Measurements from ENCODE around the gene MLLT6. TPM values are rescaled to one million over a fixed set of nuclear protein-coding genes. Genes with fewer than 3 reads are reported as not detected.

Gene MLLT6
- total RNA-seq, 6 experiments from 2014 or later = 26.5 to 31.5 (median 30.2) TPM

DNA sequence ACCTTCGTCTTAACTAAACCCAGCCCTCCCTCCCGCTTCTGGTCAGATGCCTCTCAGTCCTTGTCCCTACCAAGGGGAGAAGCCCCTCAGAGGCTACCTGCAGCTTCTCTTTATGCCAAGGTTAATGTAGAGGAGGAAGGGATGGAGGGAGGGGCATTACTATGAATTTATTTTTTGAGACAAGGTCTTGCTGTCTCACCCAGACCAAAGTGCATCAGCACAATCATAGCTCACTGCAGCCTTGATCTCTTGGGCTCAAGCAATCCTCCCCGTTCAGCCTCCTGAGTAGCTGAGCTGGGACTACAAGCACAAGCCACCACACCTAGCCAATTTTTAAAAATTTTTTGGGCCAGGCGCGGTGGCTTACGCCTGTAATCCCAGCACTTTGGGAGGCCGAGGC, 45.7 kb upstream of the MLLT6 start:
- no peak for DNase-seq
- H3K27me3 Mint-ChIP-seq (ENCODE audit: insufficient read depth) = peaks cover 36% of the 10 kb centered on the region
- H3K4me1 Mint-ChIP-seq (ENCODE audit: low read depth) = 0 out of 2 replicates have a peak, but pooled peaks cover 5% of the 10 kb centered on the region
- no peak overlapping the region for H3K4me3 Mint-ChIP-seq
- no peaks in the 10 kb centered on the region for H3K36me3 Mint-ChIP-seq (ENCODE audit: low read depth)
- TF ChIP-seq, protein P1, sequence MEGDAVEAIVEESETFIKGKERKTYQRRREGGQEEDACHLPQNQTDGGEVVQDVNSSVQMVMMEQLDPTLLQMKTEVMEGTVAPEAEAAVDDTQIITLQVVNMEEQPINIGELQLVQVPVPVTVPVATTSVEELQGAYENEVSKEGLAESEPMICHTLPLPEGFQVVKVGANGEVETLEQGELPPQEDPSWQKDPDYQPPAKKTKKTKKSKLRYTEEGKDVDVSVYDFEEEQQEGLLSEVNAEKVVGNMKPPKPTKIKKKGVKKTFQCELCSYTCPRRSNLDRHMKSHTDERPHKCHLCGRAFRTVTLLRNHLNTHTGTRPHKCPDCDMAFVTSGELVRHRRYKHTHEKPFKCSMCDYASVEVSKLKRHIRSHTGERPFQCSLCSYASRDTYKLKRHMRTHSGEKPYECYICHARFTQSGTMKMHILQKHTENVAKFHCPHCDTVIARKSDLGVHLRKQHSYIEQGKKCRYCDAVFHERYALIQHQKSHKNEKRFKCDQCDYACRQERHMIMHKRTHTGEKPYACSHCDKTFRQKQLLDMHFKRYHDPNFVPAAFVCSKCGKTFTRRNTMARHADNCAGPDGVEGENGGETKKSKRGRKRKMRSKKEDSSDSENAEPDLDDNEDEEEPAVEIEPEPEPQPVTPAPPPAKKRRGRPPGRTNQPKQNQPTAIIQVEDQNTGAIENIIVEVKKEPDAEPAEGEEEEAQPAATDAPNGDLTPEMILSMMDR (IDR thresholded peaks at IDR 0.05) = no peak
- no peaks in the 10 kb centered on the region for H3K9me3 Mint-ChIP-seq
- no peak overlapping the region for H3K27ac Mint-ChIP-seq

DNA sequence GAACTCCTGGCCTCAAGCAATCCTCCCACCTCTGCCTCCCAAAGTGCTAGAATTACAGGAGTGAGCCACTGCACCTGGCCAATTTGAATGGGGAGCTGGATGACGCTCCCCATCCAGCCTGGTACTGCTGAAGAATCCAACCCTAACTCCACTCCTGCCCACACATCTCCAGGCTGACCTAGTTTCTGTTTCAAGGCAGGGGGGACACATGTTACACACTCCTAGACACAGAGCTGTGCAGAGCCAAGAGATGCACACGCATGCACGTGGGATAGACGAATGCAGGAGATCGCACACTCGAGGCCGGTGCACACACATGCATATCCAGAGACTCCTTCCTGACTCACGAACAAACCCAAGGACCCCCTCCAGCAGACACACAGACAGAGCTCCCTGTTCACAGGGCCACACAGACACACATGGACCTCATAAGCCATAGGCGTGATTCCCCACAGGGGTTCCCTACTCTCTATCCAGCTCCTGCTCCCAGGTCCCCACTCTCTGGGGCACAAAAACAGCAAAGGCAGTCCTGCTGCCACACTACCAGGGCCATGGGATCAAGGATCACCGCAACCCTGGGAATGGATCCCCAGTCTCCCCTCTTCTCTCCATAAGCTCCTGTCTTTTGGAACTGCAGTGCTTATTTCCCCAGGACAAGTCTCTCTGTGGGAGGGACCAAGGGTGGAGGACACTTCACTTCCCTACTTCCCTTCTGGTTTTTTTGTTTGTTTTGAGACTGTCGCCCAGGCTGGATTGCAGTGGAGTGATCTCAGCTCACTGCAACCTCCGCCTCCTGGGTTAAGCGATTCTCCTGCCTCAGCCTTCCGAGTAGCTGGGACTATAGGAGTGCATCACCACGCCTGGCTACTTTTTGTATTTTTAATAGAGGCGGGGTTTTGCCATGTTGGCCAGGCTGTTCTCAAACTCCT, 44.7 kb upstream of the MLLT6 start:
- Mint-ChIP-seq H3K36me3 (ENCODE audit: low read depth) (no peaks in the 10 kb centered on the region), H3K27me3 (ENCODE audit: insufficient read depth) (peaks cover 30% of the 10 kb centered on the region), H3K4me3 (no peak overlapping the region), H3K27ac (no peak overlapping the region), H3K9me3 (no peaks in the 10 kb centered on the region), H3K4me1 (ENCODE audit: low read depth) (0 out of 2 replicates have a peak, but pooled peaks cover 5% of the 10 kb centered on the region)
- TF ChIP-seq, protein P1 (IDR thresholded peaks at IDR 0.05) = no peak
- DNase-seq = no peak

- no peaks in the 10 kb centered on the region for H3K9me3 Mint-ChIP-seq
- H3K27ac Mint-ChIP-seq = no peak overlapping the region
- 0 out of 2 replicates have a peak, but pooled peaks cover 5% of the 10 kb centered on the region for H3K4me1 Mint-ChIP-seq (ENCODE audit: low read depth)
- no peak overlapping the region for H3K4me3 Mint-ChIP-seq
- peak; percentile 63 for DNase-seq
- TF ChIP-seq, protein P1 (IDR thresholded peaks at IDR 0.05) = peak; percentile 84
- H3K36me3 Mint-ChIP-seq (ENCODE audit: low read depth) = no peaks in the 10 kb centered on the region
- peaks cover 22% of the 10 kb centered on the region for H3K27me3 Mint-ChIP-seq (ENCODE audit: insufficient read depth)
These were observed 41.8 kb upstream of the MLLT6 start for GRCh38 chr17:38663125-38663751.

- DNase-seq = no peak
- Mint-ChIP-seq H3K27ac (no peak overlapping the region), H3K9me3 (no peaks in the 10 kb centered on the region), H3K4me1 (ENCODE audit: low read depth) (0 out of 2 replicates have a peak, but pooled peaks cover 5% of the 10 kb centered on the region), H3K36me3 (ENCODE audit: low read depth) (no peaks in the 10 kb centered on the region), H3K4me3 (no peak overlapping the region), H3K27me3 (ENCODE audit: insufficient read depth) (peaks cover 26% of the 10 kb centered on the region)
- TF ChIP-seq, protein P1 (IDR thresholded peaks at IDR 0.05) = no peak
These were observed 41.0 kb upstream of the MLLT6 start for GRCh38 chr17:38663964-38664644.

GRCh38 chr17:38667099-38667786, 37.8 kb upstream of the MLLT6 start:
- Mint-ChIP-seq H3K27me3 (ENCODE audit: insufficient read depth) (peaks cover 38% of the 10 kb centered on the region), H3K4me3 (no peak overlapping the region), H3K9me3 (no peaks in the 10 kb centered on the region), H3K27ac (no peak overlapping the region), H3K36me3 (ENCODE audit: low read depth) (no peaks in the 10 kb centered on the region), H3K4me1 (ENCODE audit: low read depth) (0 out of 2 replicates have a peak, but pooled peaks cover 6% of the 10 kb centered on the region)
- TF ChIP-seq, protein P1 (IDR thresholded peaks at IDR 0.05) = peak; percentile 99
- DNase-seq = peak; percentile 65

All from HFFc6 (cell line).